Adipose tissue (tissue), 3 donors: Measurements from ENCODE around the gene PRMT9. TPM values are rescaled to one million over a fixed set of nuclear protein-coding genes. Genes with fewer than 3 reads are reported as not detected.

Experiments used
- H3K27ac ChIP-seq: one replicate; pipeline ENCODE4 v1.5.1; 2013; ENCODE audit warnings: low read depth, low read length
- WGBS, 3 donors: extraction: QIAGEN DNeasy Blood & Tissue Kit; methylation state at CpG; one replicate each; pipeline ENCODE4 v1.1.7; 2013; 5-methylcytosine and 5-hydroxymethylcytosine counted together
- polyA plus RNA-seq, 3 donors: library from polyadenylated mRNA; stranded (reverse); fragments of 200-250 nt; gene quantifications; one replicate each; pipeline ENCODE4 v1.2.3, GENCODE V29; 2013
- donor health status: healthy with polysubstance abuse.
- donor health status: Bipolar disorder and iron deficiency.
- donor health status: healthy.

Gene PRMT9
- 1 to 10 TPM; 2.3 to 8.8 (median 5.3) TPM for polyA plus RNA-seq

DNA sequence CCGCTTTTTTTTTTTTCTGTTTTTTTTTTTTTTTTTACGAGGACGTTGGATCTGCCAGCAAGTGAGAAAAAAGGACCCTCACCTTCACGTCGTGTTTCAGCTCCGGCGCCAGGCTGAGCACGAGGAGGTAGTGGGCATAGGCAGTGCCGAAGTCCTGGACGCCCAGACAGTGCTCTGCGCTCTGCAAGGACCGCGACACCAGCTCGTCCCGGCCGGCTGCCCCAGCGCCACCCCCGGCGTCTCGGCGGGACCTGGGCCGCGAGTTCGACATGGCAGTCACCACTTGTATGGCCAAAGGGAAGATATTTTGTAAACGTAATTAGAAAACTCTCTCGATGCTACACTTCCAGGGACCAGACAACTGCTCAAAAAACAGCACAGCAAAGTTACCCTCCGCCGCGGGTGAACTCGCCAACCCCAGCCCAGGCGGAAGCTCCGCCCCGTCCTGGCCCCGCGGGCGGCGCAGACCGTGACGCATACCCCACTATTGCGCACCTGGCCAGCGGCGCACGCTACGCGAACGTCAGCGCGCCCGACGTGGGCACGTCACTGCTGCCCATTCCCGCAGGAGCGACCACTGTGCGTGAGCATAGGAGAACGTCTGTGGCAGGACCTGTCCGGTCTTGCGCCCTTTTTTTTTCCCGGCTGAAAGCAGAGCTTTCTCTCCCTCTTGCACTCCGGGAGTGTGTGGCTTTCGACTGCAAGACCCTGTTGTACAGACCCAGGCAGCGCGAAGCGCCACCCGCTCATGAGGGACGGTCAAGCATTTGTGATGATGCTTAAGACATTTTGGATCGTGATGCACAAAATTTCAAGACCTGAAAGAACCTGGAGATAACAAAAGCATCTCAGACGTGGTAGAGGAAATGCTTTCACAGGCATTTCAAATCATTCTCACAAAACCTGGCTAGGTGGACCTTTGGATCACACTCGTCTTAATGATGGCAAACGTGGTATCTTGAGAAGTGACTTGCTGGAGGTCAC, at the start of gene PRMT9:
PRMT9 (minus strand) TSS at position 447 of the 984 bp plus-strand sequence; CDS start at position 271, 176 bp downstream.
- 0 to 1% (median 1%) methylated on average over 69 of the region's 69 CpGs for WGBS, 3 donors
- no peak within 1 kb of the TSS for H3K27ac ChIP-seq

DNA sequence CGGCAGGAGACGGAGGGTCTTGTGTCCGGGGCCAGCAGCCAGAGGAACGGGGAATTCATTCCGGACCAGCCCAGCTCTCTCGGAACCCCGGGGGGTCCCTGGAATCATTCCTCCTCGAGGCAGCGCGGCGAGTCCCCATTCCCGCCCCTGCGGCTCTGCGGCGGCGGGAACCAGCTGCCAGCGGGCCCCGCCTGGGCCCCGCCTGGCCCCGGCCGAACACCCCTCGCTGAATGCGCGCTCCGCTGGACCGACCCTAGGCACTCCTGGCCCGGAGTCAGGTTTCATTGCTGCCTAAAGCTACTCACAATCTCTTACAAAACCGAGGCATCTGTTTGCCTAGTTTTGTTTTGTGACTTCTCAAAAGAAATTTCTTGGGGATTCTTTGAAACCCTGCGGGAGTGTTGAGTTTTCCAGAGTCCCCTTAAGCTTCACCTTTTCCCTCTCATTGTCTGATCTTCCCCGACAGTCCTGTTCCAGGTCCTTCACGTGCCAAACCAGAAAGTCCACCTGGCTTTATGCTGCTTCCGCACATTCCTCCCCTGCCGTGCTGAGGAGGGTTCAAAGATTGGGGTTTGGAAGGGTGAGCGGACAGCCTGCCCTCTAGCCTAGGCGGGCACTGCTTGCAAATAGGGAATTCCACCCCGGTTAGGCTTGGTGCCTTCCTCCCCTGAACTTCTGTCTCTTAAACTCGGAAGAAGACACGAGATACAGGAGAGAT, 48.7 kb upstream of the PRMT9 start:
- 1% methylated on average over 33 to 38 of the region's 38 CpGs for WGBS, 3 donors
- no peak overlapping the region for H3K27ac ChIP-seq

DNA sequence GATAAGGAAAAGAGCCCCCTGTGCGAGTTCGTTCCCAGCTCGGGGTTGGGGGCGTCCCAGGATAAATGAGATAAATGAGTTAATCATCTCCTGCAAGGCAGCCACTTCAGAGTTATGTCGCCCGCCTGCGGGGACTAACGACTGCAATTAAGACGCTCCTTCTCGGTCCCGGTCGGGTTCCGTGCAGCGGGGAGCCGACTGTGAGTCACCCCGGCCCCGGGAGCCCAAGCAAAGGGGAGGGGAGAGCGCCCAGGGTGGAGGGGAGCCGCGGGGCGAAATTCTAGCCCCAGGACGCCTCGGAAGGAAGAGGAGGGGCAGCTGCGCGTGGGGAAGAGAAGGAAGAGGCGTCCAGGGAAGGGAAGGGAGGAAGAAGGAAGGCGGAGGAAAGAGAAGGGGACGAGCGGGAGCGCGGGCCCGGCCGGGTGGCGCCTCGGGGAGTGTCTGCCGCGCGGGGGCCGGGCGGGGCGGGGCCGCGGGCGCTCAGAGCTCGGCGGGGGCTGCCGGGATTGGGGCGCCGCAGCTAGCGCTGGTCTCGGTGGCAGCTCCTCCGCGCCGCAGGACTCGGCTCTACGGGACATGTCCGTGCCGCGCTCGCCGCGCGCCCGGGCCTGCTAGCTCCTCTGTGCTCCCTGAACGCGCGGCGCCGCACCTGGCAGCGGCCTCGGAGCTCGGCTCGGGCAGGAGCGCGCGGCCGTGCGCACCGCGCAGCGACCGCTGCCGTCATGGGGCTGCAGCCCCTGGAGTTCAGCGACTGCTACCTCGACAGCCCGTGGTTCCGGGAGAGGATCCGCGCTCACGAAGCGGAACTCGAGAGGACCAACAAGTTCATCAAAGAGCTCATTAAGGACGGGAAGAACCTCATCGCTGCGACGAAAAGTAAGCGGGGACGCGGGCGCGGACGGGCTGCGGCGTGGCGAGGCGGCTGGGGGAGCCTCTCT, 47.9 kb upstream of the PRMT9 start, which contains the start of gene ARHGAP10:
ARHGAP10 (plus strand) TSS at position 509 of the 938 bp plus-strand sequence; CDS start at position 723, 214 bp downstream.
- no peak within 1 kb of the TSS for H3K27ac ChIP-seq
- 0 to 1% (median 0%) methylated on average over 77 to 106 of the region's 106 CpGs for whole genome bisulfite sequencing, 3 donors

DNA sequence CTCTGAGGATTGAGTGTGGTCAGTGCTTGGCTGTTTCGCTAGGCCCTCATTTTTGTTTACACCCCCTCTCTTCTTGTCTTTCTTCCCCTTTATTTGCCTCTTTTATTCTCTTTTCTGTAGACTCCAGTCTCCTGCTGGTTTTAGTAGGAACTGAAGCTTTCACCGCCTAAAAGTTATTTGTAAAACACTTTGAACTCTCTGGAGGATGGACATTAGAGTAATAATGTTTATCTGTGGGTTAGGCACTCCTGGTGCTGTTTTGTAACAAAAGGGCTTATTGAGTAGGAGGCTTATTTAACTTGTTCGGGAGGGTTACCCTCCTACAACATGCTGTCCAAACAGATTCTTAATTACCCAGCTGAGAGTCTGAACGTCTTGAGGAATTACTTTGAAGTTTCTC, 46.4 kb upstream of the PRMT9 start:
- no peak overlapping the region for H3K27ac ChIP-seq
- WGBS, 3 donors, result 67 to 81% (median 76%) methylated on average over 4 of the region's 4 CpGs

DNA sequence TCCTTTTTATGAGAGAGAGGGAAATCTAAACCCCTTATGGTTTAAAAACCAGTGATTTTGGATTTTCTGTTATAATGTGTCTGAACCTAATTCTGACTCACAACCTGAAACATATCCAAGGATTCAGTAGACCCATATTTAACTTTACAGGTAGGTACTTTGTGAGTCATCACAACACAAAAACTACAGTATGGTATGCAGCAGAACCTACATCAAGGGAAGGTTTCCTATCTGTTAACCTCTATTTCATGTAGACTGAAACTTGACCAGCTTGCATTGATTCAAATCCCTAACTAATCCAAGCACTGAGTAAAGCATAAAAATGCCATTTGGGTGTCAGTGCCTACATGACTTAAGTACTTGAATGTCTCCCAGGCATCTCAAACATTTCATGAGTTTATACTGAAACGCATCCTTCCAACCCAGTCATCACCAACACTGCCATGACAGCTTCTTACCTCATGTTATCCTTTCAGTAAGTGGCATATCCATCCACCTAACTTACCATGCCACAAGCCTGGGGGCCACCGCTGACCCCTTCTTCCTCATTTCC, 43.6 kb upstream of the PRMT9 start:
- WGBS, 3 donors, result 88 to 93% (median 92%) methylated on average over 2 of the region's 2 CpGs
- no peak overlapping the region for H3K27ac ChIP-seq

DNA sequence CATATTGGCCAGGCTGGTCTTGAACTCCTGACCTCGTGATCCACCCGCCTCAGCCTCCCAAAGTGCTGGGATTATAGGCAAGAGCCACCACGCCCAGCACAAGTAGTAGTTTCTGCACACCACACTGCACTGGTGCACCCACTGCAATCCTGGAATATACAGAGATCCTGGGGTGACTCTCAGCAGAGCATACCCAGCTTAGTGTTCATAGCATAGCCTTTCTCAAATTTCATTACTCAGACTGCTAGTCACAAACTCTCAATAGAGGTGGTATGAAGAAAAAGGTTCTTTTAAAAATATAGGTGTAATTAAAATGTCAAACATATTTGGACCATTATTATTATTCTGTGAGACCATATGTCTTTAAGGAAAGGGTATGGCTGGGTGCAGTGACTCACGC, 41.7 kb upstream of the PRMT9 start:
- H3K27ac ChIP-seq, result no peak overlapping the region
- 88 to 93% (median 93%) methylated on average over 4 of the region's 4 CpGs for WGBS, 3 donors

DNA sequence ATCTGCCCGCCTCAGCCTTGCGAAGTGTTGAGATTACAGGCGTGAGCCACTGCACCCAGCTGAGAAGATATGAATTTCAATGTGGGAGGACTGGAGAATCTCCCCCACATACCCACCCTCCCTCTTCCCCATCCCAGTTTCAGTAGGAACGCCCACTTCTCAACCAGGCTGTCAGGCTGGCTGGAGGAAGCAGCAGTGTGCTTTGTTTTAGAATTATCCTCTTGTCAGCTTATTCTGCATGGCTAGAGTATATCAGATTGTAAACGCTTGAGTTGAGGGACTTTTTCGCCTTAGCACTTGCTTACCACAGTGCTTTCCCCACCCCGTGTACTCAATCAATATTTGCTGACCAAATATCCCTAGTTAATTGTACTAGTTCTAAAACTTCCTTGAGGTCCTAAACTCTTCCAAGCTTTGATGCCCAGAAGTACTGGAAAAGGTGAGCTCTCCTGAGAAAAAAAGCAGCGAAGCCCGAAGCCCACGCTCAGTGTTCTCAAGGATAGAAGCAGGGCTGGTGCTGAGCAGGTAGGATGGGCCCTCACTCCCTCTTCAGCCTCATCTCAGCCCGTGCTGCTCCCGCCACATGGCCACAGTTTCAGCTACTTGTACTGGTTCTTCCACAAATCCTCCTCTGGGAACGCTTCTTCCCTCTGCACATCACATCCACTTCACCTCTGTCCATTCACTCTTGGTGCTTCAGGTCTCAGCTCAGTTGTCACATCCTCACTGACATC, 40.7 kb upstream of the PRMT9 start:
- H3K27ac ChIP-seq, result no peak overlapping the region
- WGBS, 3 donors, result 52 to 86% (median 85%) methylated on average over 13 of the region's 13 CpGs

DNA sequence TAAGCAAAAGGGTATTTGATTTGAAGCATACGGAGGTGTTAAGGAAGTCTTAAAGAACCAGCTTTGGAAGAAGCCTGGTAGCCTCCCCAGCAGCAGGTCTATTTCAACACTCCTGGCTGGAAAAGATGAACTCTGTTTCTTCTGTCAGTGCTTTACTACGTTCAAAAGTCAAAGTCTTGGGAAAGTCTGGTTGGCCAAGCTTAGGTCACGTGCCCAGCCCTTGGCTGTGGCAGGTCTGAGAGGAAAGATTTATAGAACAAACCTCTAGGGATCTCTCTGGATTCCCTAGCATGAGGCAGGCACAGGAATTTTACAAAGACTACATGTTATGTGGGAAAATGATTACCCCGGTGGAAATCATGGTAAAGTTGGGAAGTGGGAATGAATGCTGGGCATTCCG, 39.4 kb upstream of the PRMT9 start:
- no peak overlapping the region for H3K27ac ChIP-seq
- WGBS, 3 donors, result 38 to 70% (median 51%) methylated on average over 5 of the region's 5 CpGs

DNA sequence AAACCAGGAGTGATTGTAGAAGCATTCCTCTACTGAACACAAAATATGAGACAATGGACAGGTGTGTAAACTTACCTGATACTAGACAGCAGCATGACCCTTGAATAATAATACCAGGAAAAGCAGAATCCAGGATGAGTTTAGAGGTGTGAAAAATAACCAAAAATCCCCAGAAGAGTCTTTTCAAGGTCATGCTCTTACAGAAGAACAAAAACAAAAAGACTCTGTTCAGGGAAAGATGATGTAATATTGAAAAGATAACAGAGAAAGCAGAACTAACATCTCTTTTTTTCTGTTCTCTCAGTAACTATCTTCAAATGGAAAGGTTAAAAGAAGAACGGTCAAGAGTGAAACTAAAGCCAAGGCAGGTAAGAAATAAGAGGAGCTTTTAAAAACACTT, 33.9 kb upstream of the PRMT9 start:
- no peak overlapping the region for H3K27ac ChIP-seq
- 42 to 71% (median 54%) methylated on average over 1 of the region's 1 CpG for WGBS, 3 donors

DNA sequence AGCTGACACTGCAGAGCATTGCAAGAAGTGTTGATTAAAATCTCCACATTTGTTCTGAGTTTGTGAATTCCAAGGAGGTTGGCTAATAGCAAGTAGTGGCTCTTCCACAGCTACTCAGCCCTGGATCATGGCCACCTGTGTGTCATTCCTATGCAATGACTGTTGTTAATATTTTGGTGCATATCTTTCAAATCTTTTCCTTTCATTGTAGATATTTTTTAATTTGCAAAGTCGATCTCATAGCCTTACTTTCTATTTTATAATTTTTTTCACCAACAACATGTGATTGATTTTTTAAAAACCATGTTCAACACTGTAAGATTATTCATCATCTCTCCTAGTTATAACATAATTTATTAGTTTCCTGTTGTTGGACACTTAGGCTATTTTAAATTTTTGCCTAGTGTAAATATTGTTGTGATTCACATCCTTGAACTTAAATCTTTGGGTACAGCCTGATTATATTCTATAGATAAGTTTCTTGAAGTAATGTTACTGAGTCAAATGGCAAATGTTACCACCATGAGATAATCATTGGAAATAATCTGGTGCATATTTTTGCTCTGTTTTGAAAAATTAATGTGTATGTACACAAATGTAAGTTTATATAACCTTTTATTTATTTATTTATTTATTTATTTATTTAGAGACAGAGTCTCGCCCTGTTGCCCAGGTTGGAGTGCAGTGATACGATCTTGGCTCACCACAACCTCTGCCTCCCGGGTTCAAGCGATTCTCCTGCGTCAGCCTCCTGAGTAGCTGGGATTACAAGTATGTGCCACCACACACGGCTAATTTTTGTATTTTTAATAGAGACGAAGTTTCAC, 30.8 kb upstream of the PRMT9 start:
- no peak overlapping the region for H3K27ac ChIP-seq
- 92 to 93% (median 92%) methylated on average over 8 of the region's 8 CpGs for WGBS, 3 donors

DNA sequence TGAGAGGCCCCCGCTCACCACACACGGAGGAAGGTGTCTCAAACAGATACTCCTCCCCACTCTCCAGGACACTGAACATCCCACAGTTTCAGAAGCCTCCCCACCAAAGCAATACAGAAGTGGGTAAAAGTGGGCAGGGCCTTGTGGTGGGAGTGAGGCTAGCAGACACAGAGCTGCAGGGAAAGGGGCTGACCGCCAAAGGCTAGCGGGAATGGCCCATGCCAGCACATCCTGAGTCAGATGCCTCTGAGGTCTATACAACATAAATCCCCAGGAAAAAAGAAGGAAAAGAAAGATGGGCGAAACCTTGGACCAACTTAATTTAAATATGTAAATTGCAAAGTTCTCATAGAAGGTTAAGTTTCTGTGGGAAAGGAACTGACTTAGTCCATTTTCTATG, 26.0 kb upstream of the PRMT9 start:
- no peak overlapping the region for H3K27ac ChIP-seq
- WGBS, 3 donors, result 86 to 96% (median 95%) methylated on average over 5 of the region's 5 CpGs

DNA sequence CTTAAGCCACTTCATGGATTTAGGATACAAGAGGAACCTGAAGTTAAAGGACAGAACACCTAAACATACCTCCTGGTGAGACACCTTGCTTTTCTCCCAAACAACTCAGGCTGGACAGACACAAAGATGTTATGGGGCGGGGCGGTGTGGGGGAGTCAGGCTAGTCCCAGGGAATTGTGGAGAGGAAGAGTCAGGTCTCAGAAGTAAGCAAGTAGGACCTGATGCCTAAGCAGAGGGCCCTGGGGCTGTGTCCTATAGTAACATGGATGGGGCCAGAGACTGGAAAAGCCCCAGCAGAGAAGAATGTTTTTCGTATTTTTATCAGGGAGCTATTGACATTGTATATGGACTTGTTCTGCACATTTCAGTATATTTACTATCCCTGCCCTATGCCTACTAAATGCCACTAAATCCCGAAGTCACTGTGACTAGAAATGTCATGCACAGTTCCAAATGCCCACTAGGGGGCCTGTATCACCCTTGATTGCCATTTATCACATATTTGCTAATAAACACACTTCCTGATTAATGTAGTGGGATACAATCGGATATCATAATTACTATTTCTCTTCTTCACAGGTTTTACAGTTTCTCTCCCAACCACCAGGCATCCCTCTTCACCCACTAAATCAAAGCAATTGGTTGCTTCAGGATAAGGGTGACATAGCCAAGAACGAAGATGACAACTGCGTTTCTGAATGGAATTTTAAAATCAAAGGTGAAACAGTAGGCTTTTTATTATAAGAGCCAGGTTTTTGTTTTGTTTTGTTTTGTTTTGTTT, 24.1 kb upstream of the PRMT9 start:
- H3K27ac ChIP-seq, result no peak overlapping the region
- WGBS, 3 donors, result 30 to 43% (median 36%) methylated on average over 7 of the region's 7 CpGs

DNA sequence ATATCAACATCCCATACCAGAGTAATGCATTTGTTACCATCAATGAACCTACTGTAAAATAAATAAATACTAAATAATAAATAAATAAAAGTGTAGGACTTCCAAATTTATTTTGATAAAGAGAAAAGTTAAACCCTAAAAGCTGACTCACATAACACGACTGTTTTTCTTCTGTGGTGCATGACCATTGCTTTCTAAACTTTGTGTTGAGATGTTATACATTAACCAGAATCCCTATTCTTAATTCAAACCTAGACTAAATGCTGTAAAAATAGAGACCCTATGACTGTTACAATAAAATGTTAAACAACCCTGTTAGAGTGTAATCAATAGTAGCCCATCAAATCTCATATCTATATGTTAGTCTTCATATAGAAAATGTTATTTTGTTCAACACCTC, 20.9 kb upstream of the PRMT9 start:
- 48 to 94% (median 83%) methylated on average over 1 of the region's 1 CpG for WGBS, 3 donors

DNA sequence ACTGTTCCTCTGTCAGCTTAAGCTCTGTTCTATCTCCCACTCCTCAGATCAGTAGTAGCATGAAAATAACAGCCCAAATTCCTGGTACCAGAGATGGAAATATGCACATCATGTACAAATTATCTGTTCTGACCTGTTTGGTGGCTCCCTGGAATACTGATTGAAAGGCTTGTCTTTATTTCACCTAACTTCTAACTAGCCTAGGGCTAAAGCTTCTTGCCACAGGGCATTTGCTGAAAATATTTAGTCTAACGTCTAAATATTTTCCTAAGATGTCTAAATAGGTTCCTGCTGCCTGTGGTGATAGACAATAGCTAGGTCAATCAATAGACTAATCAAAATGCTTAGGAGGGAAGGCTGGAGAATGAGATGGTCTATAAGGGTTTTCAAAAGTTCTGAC, 12.9 kb upstream of the PRMT9 start:
- no peak overlapping the region for H3K27ac ChIP-seq
- WGBS, 3 donors, result 32 to 76% (median 75%) methylated on average over 1 of the region's 1 CpG

More for the DNA sequence above, 20.9 kb upstream of the PRMT9 start:
- H3K27ac ChIP-seq, result no peak overlapping the region

DNA sequence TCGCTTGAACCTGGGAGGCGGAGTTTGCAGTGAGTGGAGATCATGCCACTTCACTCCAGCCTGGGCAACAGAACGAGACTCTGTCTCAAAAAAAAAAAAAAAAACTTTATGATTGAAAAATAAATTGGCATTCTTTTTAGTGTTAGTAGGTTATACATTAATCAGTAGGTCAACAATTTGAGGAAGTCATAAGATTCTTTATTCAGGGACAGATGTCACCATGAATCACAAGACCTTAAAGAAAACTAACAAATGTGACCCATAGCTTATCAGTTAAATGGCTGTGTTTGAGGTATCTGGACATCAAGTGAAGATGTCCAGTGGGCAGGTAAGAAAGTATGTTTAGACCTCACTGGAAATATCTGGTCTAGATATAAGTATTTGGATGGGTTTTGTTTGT, 9.3 kb upstream of the PRMT9 start:
- no peak overlapping the region for H3K27ac ChIP-seq
- WGBS, 3 donors, result 72 to 93% (median 77%) methylated on average over 3 of the region's 3 CpGs

DNA sequence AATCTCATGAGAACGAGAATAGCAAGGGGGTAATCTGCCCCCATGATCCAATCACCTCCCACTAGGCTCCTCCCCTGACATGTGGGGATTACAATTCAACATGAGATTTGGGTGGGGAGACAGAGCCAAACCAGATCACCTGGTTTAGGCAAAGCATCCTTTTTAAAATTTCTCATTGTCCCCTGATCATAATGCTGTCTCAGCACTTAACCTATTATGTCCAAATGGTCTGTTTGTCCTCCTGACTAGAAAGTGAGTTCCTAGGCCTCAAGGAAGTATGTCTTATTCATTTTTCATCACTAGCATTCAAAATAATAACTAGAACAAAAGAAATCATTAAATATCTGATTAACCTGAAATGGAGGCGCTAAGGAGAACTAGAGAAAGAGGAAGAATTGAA, 7.9 kb upstream of the PRMT9 start:
- no peak overlapping the region for H3K27ac ChIP-seq
- WGBS, 3 donors, result 85 to 92% (median 87%) methylated on average over 2 of the region's 2 CpGs
